Astrocyte (in vitro differentiated cells and primary cell): Measurements from ENCODE around the gene FOXB1.

Experiments used
- EZH2 ChIP-seq: IDR thresholded peaks from 2 replicates; pipeline ENCODE4 v1.6.1; 2012; ENCODE audit warnings: mild to moderate bottlenecking, low read length, inconsistent platforms; ENCODE audit not compliant: insufficient read depth
- TF ChIP-seq, protein P1 (sequence below): IDR thresholded peaks from 2 replicates; pipeline ENCODE4 v1.5.1; 2011; ENCODE audit warnings: low read depth, mild to moderate bottlenecking, inconsistent platforms, low read length, moderate library complexity; ENCODE audit not compliant: insufficient read depth

GRCh38 chr15:59993041-59993750 is 10.9 kb upstream of the FOXB1 start:
- TF ChIP-seq, protein P1, sequence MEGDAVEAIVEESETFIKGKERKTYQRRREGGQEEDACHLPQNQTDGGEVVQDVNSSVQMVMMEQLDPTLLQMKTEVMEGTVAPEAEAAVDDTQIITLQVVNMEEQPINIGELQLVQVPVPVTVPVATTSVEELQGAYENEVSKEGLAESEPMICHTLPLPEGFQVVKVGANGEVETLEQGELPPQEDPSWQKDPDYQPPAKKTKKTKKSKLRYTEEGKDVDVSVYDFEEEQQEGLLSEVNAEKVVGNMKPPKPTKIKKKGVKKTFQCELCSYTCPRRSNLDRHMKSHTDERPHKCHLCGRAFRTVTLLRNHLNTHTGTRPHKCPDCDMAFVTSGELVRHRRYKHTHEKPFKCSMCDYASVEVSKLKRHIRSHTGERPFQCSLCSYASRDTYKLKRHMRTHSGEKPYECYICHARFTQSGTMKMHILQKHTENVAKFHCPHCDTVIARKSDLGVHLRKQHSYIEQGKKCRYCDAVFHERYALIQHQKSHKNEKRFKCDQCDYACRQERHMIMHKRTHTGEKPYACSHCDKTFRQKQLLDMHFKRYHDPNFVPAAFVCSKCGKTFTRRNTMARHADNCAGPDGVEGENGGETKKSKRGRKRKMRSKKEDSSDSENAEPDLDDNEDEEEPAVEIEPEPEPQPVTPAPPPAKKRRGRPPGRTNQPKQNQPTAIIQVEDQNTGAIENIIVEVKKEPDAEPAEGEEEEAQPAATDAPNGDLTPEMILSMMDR = no peak
- TF ChIP-seq EZH2 = no peak
